ENCODE measurements around the gene BCL2L1.

Gene BCL2L1

GRCh38 chr20:31687777-31688176 lies 34.9 kb downstream of the BCL2L1 start:
- H3K4me3 ChIP-seq (ENCODE audit: low read depth, low read length): no peak overlapping the region
- DNase-seq (ENCODE audit: low read depth): no peak
- no peak for TF ChIP-seq CTCF (conservative IDR thresholded peaks at IDR 0.05; ENCODE audit: low read depth, low read length)

DNA sequence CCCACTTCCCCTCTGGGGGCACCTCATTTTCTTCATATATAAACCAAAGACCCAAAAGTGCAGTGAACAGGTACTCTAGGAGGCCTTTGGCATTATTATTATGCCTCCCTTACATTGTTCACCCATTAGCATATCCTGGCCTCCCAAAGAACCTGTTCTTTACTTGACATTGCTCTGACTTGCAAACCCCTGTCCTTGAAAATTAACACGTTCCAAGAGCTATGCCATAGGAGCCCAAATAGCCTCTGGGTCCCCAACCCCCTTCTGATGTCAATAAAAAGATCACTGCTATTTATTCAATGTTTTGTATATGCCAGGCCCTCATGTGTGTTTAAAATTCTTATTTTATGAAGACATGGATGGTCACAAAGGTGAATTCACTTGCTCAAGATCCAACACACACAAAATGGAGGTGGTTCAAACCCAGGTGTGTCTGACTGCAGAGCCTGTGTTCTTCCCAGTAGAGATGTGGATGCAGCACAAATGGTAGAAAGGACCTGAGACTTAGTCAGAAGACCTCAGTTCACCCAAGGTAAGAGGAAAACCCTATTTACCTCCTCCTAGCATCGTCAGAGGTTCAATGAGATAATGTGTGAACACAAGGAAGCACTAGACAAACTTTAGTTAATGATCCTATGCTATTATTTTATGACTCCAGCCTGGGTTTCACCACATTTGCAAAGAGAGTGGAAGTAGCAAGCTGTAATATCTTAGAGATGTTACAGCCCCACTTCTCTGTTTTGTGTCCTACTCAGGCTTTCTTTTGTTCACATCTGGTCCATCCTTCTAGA lies 36.6 kb downstream of the BCL2L1 start:
- DNase-seq (ENCODE audit: low read depth): no peak
- TF ChIP-seq CTCF (conservative IDR thresholded peaks at IDR 0.05; ENCODE audit: low read depth, low read length): no peak
- no peak overlapping the region for H3K4me3 ChIP-seq (ENCODE audit: low read depth, low read length)

GRCh38 chr20:31684153-31685015 lies 38.3 kb downstream of the BCL2L1 start:
- DNase-seq (ENCODE audit: low read depth): no peak
- no peak overlapping the region for H3K4me3 ChIP-seq (ENCODE audit: low read depth, low read length)
- TF ChIP-seq CTCF (conservative IDR thresholded peaks at IDR 0.05; ENCODE audit: low read depth, low read length): no peak

GRCh38 chr20:31682927-31683326 lies 39.7 kb downstream of the BCL2L1 start:
- H3K4me3 ChIP-seq (ENCODE audit: low read depth, low read length): no peak overlapping the region
- no peak for DNase-seq (ENCODE audit: low read depth)
- TF ChIP-seq CTCF (conservative IDR thresholded peaks at IDR 0.05; ENCODE audit: low read depth, low read length): no peak

- no peak overlapping the region for H3K4me3 ChIP-seq (ENCODE audit: low read depth, low read length)
- no peak for DNase-seq (ENCODE audit: low read depth)
- TF ChIP-seq CTCF (conservative IDR thresholded peaks at IDR 0.05; ENCODE audit: low read depth, low read length): no peak
Observed at GRCh38 chr20:31682352-31682751, 40.3 kb downstream of the BCL2L1 start.

DNA sequence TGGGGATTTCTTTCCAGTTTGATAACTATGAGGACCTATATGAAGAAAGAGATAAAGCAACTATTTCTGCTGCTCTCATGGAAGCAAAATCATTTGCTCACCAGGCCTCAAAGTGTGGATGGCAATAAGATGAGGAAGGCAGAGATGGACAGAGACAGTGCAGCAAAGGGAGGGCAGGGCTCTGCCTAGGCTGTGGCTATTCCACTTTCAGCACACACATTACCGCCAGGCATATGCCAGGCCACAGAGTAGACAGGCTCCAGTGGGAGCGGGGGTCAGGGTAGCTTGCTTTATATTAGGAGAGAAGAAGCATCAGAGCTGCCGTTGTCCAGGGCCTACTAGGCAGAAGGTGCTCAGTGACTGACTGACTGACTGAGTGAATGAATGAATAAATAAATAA lies 40.9 kb downstream of the BCL2L1 start:
- H3K4me3 ChIP-seq (ENCODE audit: low read depth, low read length): no peak overlapping the region
- no peak for DNase-seq (ENCODE audit: low read depth)
- no peak for TF ChIP-seq CTCF (conservative IDR thresholded peaks at IDR 0.05; ENCODE audit: low read depth, low read length)
